Panc1 (cell line): ENCODE data around the gene ATP13A4. TPM values are rescaled to one million over a fixed set of nuclear protein-coding genes. Genes with fewer than 3 reads are reported as not detected.

Experiments
- ATAC-seq: fragments of 200-7000 bp; cut with Tn5 transposase; 2 replicates; pipeline ENCODE4 v1.9.1; 2020; ENCODE audit warnings: mild to moderate bottlenecking, moderate library complexity
- BruUV-seq: library from RNA; stranded (reverse); fragments of 400-500 nt; replicated peaks from 2 replicates; lab custom pipeline; 2021; lab: Mats Ljungman, UMichigan
- CTCF ChIA-PET: fragments of 300-600 bp; sonication (Branson Sonifier 250); formaldehyde crosslinking; loops from one replicate; lab custom pipeline; 2022; ENCODE audit warnings: antibody characterized with exemption; lab: Charles Lee
- POLR2A ChIA-PET: fragments of 300-600 bp; sonication (Branson Sonifier 250); formaldehyde crosslinking; loops from one replicate; lab custom pipeline; 2022; ENCODE audit warnings: antibody characterized with exemption; lab: Charles Lee
- DNase-seq: peaks from one replicate; pipeline ENCODE4 v3.0.0-alpha.2; 2010; ENCODE audit warnings: low read depth, low spot score
- H3K27ac ChIP-seq: 2 replicates; pipeline ENCODE4 v1.5.1; 2011; ENCODE audit warnings: mild to moderate bottlenecking, low read length, inconsistent platforms
- H3K27me3 ChIP-seq: fragments of 200-500 bp; sonication (Bioruptor generic); 2 replicates; pipeline ENCODE4 v1.6.0; 2014; ENCODE audit warnings: low read length, inconsistent platforms; ENCODE audit not compliant: control insufficient read depth, insufficient read depth
- H3K36me3 ChIP-seq: fragments of 200-500 bp; sonication (Bioruptor generic); 2 replicates; pipeline ENCODE4 v1.5.1; 2014; ENCODE audit warnings: inconsistent platforms, mild to moderate bottlenecking, low read length, moderate library complexity; ENCODE audit not compliant: control insufficient read depth, insufficient read depth
- H3K4me1 ChIP-seq: 2 replicates; pipeline ENCODE4 v1.5.1; 2011; ENCODE audit warnings: inconsistent platforms, mild to moderate bottlenecking, low read length, moderate library complexity; ENCODE audit not compliant: control insufficient read depth, insufficient read depth
- H3K4me3 ChIP-seq, 2 experiments: 2 replicates each; pipeline ENCODE4 v1.5.1; 2011 to 2012; ENCODE audit warnings: low read depth in 2 of 2, low read length in 2 of 2, mild to moderate bottlenecking in 2 of 2, inconsistent platforms in 1 of 2, moderate library complexity in 1 of 2
- H3K9me3 ChIP-seq: fragments of 200-500 bp; sonication (Bioruptor generic); 2 replicates; pipeline ENCODE4 v1.5.1; 2014; ENCODE audit warnings: low read depth, mild to moderate bottlenecking, inconsistent platforms, low read length, moderate library complexity; ENCODE audit not compliant: control insufficient read depth, insufficient read depth
- CTCF ChIP-seq: fragments of 450-650 bp; IDR thresholded peaks from 2 replicates; pipeline ENCODE4 v1.5.1; 2017; ENCODE audit warnings: mild to moderate bottlenecking
- POLR2AphosphoS5 ChIP-seq: IDR thresholded peaks from 2 replicates; pipeline ENCODE4 v1.6.1; 2012; ENCODE audit warnings: mild to moderate bottlenecking, low read depth, low read length, moderate library complexity
- REST ChIP-seq, 2 experiments: IDR thresholded peaks; 2 replicates each; pipeline ENCODE4 v1.6.1; 2011 to 2012; ENCODE audit warnings: low read depth in 2 of 2, control low read depth in 1 of 2, low read length in 1 of 2, mild to moderate bottlenecking in 1 of 2, moderate library complexity in 1 of 2; ENCODE audit not compliant: insufficient read depth in 1 of 2
- SIN3A ChIP-seq: IDR thresholded peaks from 2 replicates; pipeline ENCODE4 v1.6.1; 2012; ENCODE audit warnings: low read depth, mild to moderate bottlenecking, low read length, moderate library complexity, borderline replicate concordance; ENCODE audit not compliant: insufficient read depth
- TCF7L2 ChIP-seq: IDR thresholded peaks from 2 replicates; pipeline ENCODE4 v1.6.1; 2011; ENCODE audit warnings: mild to moderate bottlenecking, low read depth, low read length, inconsistent platforms
- in situ Hi-C: cut with HindIII; loops from 2 replicates; pipeline ENCODE4 v1.10.0; 2016; ENCODE audit warnings: low sequenced_read_pairs, low pct_unique_long_range_greater_than_20kb
- intact Hi-C: fragments of 100-400 bp; cut with micrococcal nuclease; formaldehyde crosslinking; loops from one replicate; pipeline ENCODE4 v1.10.0; 2022; ENCODE audit not compliant: unreplicated experiment
- total RNA-seq: library from RNA; stranded (reverse); gene quantifications from one replicate; pipeline ENCODE4 v1.2.1, GENCODE V29; 2021; ENCODE audit not compliant: unreplicated experiment

ATP13A4 gene
- total RNA-seq, 1 experiment from 2014 or later = not detected

GRCh38 chr3:193598202-193598601 lies 43.5 kb upstream of the ATP13A4 start:
- TF ChIP-seq REST (IDR thresholded peaks at IDR 0.05; ENCODE audit: insufficient read depth in 1 of 2, low read depth in 2 of 2, low read length in 1 of 2) (no peak), CTCF (no peak), POLR2AphosphoS5 (no peak), SIN3A (no peak), TCF7L2 (no peak)
- peaks cover 8% of the 10 kb centered on the region; the same call in 1 of the 2 replicates for H3K4me1 ChIP-seq
- ChIA-PET POLR2A (interaction anchor here (0.6 kb wide), 1 partner anchor 718 kb away, joined by 3 read pairs; no protein-coding TSS in a partner anchor), CTCF (interaction anchor here (0.6 kb wide), 1 partner anchor 426 kb away, joined by 3 read pairs; no protein-coding TSS in a partner anchor)
- H3K9me3 ChIP-seq = no peaks in the 10 kb centered on the region
- no TSS peak for BruUV-seq
- DNase-seq (no peak), ATAC-seq (no peak)
- in situ Hi-C loops (no loop called here), intact Hi-C loops (no loop called here)
- H3K27ac ChIP-seq = no peak overlapping the region
- no peak overlapping the region for H3K4me3 ChIP-seq
- H3K27me3 ChIP-seq = no peaks in the 10 kb centered on the region
- H3K36me3 ChIP-seq = peaks cover 4% of the 10 kb centered on the region

- H3K4me3 ChIP-seq = no peak overlapping the region
- no peak for TF ChIP-seq POLR2AphosphoS5
- TF ChIP-seq REST (IDR thresholded peaks at IDR 0.05; ENCODE audit: insufficient read depth in 1 of 2, low read depth in 2 of 2, low read length in 1 of 2) = no peak
- TF ChIP-seq TCF7L2 = no peak
- TF ChIP-seq SIN3A = no peak
- H3K36me3 ChIP-seq = peaks cover 4% of the 10 kb centered on the region; the same call in 1 of the 2 replicates
- CTCF ChIA-PET = no interaction called here
- no peaks in the 10 kb centered on the region for H3K27me3 ChIP-seq
- ATAC-seq (no peak), DNase-seq (no peak)
- H3K9me3 ChIP-seq = no peaks in the 10 kb centered on the region
- in situ Hi-C loops (no loop called here), intact Hi-C loops (no loop called here)
- no peak overlapping the region for H3K27ac ChIP-seq
- no TSS peak for BruUV-seq
- H3K4me1 ChIP-seq = peaks cover 12% of the 10 kb centered on the region; the same call in 1 of the 2 replicates
- POLR2A ChIA-PET = no interaction called here
These were observed 41.3 kb upstream of the ATP13A4 start for GRCh38 chr3:193595939-193596487.
